HG02973 (cell line): ENCODE results near the gene ACMSD.
"Not testable (repeated sequence)": the region's sequence is repeated elsewhere in the genome, so short reads cannot be mapped to it uniquely, and the experiment has no call there.

Source experiments
- ATAC-seq: cut with Tn5 transposase; IDR thresholded peaks from one replicate; pipeline ENCODE4 v1.9.1; 2021; ENCODE audit warnings: moderate library complexity; ENCODE audit not compliant: unreplicated experiment

Gene ACMSD

DNA sequence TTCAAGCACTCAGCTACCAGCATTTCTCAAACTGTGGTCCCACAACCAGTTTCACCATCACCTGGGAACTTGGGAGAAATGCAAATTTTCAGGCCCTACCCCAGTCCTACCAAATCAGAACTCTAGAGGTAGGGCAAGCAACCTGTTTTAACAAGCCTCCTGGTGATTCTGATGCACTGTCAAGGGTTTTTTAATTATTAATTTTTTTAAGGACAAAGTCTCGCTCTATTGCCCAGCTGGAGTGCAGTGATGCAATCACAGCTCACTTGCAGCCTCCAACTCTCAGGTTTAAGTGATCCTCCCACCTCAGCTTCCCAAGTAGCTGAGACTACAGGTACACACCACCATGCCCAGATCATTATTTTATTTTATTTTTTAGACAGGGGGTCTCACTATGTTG, 7.8 kb downstream of the ACMSD start:
- no peak for ATAC-seq

DNA sequence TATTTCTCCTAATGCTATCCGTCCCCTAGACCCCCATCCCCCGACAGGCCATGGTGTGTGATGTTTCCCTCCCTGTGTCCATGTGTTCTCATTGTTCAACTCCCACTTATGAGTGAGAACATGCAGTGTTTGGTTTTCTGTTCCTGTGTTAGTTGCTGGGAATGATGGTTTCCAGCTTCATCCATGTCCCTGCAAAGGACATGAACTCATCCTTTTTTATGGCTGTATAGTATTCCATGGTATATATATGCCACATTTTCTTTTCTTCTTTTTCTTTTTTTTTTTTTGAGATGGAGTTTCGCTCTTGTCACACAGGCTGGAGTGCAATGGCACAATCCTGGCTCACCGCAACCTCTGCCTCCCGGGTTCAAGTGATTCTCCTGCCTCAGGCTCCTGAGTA, 9.2 kb downstream of the ACMSD start:
- not testable (repeated sequence) for ATAC-seq

GRCh38 chr2:134852518-134852917, 14.1 kb downstream of the ACMSD start:
- ATAC-seq, result no peak

DNA sequence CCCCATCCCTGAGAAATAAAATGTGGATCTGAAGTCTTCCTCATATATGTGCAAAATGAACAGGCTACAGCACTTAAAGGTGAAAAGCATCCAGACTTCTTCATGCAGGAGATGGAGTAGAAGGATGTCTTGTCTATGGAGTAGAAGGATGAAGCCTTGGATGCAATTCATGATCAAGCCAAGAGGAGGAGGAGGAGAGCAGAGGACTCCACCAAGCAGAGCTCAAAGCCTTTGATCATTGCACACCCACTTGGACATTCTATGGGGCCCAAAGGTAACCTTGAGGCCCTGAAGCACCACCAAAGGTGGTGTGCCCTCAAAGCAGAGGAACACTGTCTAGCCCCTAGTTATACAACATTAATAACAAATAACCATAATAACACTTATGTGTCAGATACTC, 17.3 kb downstream of the ACMSD start:
- ATAC-seq, result no peak

DNA sequence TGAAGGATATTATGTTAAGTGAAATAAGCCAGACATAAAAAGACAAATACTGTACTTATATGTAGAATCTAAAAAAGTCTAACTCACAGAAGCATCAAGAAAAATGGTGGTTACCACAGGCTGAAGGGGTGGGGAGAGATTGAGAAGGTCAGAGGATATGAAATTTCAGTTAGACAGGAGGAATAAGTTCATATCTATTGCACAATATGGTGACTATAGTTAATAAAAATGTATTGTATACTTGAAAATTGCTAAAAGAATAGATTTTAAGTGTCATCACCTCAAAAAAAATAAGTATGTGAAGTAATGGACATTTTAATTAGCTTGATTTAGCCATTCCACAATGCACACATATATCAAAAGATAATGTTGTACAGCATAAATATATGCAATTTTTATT, 19.8 kb downstream of the ACMSD start:
- ATAC-seq, result no peak

- ATAC-seq, result no peak
Observed at GRCh38 chr2:134861173-134861572, 22.8 kb downstream of the ACMSD start.

- ATAC-seq, result no peak
Observed at GRCh38 chr2:134862069-134862468, 23.7 kb downstream of the ACMSD start.

GRCh38 chr2:134862674-134863073, 24.3 kb downstream of the ACMSD start:
- no peak for ATAC-seq

DNA sequence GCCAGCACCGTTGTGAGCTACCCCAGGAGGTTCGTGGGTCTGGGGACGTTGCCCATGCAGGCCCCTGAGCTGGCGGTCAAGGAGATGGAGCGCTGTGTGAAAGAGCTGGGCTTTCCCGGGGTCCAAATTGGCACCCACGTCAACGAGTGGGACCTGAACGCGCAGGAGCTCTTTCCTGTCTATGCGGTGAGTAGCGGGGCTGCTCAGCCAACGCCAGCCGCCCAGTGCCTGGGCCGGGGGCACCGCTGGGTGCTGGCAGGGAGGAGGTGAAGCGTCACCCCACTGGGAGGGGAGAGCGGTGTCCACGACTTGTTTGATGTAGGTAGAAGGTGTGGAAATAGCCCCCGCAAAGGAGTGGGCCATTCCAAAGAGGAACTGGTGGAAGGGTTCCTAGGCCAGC, 25.0 kb downstream of the ACMSD start:
- no peak for ATAC-seq

DNA sequence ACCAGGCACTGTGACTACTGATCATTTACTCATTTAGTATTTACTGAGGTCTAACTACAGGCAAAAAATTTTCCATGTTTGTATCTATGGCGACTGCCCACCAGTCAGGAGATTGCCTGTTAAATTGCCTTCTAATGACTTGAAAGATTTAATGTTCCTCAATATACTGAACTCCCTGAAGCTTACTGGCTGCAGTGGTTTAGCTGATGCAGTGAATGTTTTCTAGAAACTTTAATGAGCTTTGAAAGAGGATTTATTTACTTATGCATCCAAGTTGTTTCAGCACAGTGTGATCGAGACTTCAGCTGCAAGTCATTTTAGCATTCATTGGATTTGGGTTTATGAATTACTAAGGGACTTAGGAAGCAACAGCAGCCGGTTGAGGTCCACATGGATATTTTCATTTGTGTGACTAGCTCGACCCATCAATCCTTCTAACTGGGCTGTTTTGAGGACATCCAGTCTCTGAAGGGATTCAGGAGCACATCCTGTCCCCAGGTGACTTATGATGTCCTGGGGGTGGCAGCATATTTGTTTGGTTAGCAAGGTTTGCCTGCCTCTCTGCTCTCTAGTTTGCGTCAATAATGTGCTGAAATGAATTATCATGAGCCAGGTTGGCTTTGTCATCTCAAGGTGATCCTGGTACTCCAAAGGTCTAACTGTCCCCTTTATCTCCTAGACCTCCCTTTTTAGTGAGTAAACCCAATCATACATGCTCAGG, 26.8 kb downstream of the ACMSD start:
- ATAC-seq, result no peak

DNA sequence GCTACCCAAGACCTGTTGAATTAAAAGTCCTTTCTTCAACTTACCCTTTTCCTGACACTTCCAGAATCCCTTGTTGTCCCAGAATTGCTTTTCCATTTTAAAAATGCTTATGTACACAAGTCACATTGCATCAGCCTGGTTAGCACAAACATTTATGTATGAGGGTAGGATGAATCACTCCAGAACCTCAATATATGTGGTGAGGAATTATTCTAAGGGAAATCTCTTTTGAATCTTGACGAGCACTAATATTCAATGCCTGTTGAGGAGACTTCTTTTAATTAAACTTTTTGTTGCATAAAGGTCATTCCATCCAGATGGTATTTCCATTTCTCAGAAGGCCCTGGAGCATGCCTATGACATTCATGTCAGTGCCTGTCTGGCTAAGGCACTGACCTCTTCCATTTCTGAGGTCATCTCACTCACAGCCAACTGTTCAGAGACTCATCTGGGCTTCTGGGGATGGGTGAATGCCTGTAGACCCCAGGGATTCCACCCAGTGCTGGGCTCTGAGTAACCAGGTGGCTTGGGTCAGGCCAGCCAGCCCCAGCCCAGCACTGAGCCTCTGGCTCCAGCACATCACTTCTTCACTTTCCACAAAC, 28.2 kb downstream of the ACMSD start:
- no peak for ATAC-seq

- ATAC-seq, result no peak
Observed at GRCh38 chr2:134869946-134870736, 31.7 kb downstream of the ACMSD start.

DNA sequence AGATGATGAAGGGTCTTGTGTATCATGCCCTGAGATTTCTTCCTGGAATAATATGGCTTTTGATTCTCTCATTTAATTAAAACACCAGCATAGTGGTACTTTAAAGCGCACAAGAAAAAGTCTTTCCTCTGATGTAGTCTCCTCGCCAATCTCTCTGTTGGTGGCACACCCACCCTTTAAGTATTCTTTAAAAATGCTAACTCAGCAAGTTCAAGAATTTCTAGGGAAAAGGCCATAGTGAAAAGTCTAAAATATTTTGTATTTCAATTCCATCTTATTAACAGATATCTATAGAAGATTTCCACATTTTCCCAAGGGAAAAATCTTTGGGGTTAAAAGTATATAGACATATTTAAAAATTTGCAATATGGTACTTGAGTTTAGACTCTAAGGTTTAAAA, 34.7 kb downstream of the ACMSD start:
- no peak for ATAC-seq

DNA sequence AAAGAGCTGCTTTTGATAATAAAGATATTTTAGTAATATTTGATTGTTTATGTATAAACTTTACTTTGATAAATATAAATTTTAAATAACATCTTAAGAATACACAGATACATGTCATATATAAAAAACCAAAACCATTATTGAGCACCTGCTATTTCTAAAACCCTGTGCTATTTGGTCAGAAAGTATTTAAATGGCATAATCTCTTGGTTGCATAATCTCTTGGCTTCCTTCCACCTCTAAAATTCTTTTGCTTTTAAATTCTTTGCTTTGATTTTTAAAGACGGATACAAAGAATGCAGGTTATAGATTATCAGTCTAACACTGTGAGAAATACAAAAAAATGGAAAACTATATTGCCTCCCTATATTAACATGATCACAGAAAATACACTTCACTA, 36.9 kb downstream of the ACMSD start:
- no peak for ATAC-seq

DNA sequence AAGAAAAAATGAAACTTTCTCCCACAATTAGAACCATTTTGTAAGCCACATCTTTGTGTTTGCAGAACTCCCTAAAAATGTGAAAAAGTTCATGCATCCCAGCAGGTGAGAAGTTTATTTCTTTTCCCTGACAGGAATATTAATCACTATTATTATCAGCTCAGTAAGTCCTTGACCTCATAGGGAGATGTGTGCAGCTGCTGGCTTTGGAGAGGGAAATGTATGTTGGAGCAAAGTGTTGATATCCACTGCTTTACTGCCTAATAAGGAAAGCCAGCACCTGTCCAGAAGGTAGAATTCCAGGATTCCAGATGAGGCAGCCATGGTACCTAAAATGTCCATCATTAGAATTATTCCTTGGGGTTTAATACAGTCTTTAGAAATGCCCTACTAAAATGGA, 44.4 kb downstream of the ACMSD start:
- no peak for ATAC-seq

- ATAC-seq, result no peak
Observed at GRCh38 chr2:134883552-134884293, 45.3 kb downstream of the ACMSD start.

DNA sequence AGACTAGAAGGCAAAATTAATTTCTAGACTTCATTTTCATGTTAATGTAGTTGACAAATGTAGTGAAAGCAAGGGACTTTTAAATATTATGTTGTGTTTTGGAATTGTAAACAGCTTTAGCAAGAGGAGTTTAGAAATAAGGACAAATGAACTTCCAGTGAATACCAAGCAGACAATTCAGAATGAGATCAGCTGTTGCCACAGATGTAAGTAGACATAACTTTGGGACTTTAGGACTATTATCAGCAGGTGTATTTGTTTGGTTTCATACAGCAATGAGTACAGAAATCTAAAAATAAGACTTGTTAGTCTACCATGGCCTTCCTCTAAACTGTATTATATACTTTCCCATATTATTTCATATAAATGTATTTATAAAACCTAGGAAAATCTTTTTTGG, 46.0 kb downstream of the ACMSD start:
- ATAC-seq, result no peak

DNA sequence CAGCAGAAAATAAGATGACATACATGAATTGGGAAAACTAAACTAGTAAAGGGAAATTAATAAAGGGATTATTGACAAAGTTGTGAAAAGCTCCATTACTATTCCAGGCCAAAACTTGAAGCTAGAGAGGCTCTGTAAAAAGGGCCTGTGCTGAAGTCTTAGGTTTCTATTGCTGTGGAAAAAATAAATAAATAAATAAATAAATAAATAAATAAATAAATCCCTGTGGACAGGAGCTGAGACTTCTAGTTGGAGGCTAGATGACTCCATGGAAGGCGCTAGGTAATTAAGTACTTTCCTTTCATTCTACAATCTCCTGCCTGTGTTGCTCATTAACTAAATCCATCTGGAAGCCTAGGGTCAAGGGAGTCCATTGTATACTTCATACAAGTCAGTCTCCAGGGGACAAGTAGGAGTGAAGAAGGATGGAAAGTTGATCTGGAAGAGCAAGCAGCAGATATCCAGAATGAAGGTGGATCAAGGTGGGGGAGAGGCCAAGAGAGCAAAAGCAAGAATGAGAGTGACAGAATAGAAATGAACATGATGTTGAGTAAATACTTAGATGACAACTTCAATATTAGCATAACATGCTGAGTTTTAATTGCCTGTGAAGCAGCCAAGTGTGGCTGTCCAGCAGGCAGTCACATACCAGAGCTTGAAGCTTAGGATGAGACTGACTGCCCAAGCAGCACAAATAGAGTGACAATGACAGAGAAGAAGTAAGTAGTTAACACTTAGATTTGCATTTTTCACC, 54.0 kb downstream of the ACMSD start:
- no peak for ATAC-seq

GRCh38 chr2:134897932-134898331, 59.5 kb downstream of the ACMSD start:
- no peak for ATAC-seq

- ATAC-seq, result no peak
Observed at GRCh38 chr2:134899204-134899603, 60.8 kb downstream of the ACMSD start.

- no peak for ATAC-seq
Observed at GRCh38 chr2:134900151-134900550, 61.7 kb downstream of the ACMSD start.
